Esophagus squamous epithelium (tissue), 4 donors: ENCODE data around the gene TMEM167A.

Experiments used
- POLR2A ChIP-seq, 4 donors: fragments of 450-650 bp; IDR thresholded peaks; one replicate each; pipeline ENCODE4 v1.6.1; 2017; ENCODE audit warnings: antibody characterized with exemption in 4 of 4, mild to moderate bottlenecking in 4 of 4, moderate library complexity in 3 of 4
- TF ChIP-seq, protein P1 (sequence below), 6 experiments: fragments of 450-650 bp in 4 of 6; fragments of 200-600 bp in 2 of 6; sonication (generic) in 2 of 6; IDR thresholded peaks; one replicate each; pipeline ENCODE4 v1.5.1; 2016 to 2019; ENCODE audit warnings: antibody characterized with exemption in 6 of 6, mild to moderate bottlenecking in 4 of 6, moderate library complexity in 4 of 6

DNA sequence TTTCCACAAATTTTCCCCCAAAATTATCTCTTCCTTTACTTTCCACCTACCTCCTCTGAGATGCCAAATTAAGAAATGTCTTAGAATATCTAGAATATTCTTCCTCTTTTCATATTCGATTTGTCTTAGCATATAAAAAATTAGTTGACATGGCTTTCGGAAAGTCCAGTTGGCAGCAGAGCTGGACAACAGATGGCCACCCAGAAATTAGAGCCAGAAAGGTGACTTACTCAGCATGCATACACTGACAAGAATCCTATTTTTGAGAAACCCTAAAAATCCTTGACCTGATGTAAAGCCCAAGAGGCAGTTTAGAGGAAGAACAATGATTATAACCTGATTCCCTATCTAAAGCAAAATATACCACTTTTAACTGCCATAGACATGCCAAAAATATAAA is 22.0 kb downstream of the TMEM167A start:
- TF ChIP-seq, protein P1, sequence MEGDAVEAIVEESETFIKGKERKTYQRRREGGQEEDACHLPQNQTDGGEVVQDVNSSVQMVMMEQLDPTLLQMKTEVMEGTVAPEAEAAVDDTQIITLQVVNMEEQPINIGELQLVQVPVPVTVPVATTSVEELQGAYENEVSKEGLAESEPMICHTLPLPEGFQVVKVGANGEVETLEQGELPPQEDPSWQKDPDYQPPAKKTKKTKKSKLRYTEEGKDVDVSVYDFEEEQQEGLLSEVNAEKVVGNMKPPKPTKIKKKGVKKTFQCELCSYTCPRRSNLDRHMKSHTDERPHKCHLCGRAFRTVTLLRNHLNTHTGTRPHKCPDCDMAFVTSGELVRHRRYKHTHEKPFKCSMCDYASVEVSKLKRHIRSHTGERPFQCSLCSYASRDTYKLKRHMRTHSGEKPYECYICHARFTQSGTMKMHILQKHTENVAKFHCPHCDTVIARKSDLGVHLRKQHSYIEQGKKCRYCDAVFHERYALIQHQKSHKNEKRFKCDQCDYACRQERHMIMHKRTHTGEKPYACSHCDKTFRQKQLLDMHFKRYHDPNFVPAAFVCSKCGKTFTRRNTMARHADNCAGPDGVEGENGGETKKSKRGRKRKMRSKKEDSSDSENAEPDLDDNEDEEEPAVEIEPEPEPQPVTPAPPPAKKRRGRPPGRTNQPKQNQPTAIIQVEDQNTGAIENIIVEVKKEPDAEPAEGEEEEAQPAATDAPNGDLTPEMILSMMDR (IDR thresholded peaks at IDR 0.05) = no peak
- no peak for TF ChIP-seq POLR2A (IDR thresholded peaks at IDR 0.05)
